SU-DHL-6 (cell line): ENCODE measurements around the gene CSNK1G2.

Experiments used
- EZH2phosphoT487 ChIP-seq: fragments of 200-600 bp; sonication (generic), shearing (Covaris generic); conservative IDR thresholded peaks from 2 replicates; pipeline ENCODE4 v1.6.1; 2018; ENCODE audit warnings: mild to moderate bottlenecking, antibody characterized with exemption, low read length, moderate library complexity, mixed read lengths
- TF ChIP-seq, protein P1 (sequence below): fragments of 200-600 bp; sonication (generic); IDR thresholded peaks from one replicate; pipeline ENCODE4 v1.5.1; 2017; ENCODE audit warnings: antibody characterized with exemption, mild to moderate bottlenecking, low read length, moderate library complexity; ENCODE audit not compliant: insufficient read depth, poor library complexity, severe bottlenecking

DNA sequence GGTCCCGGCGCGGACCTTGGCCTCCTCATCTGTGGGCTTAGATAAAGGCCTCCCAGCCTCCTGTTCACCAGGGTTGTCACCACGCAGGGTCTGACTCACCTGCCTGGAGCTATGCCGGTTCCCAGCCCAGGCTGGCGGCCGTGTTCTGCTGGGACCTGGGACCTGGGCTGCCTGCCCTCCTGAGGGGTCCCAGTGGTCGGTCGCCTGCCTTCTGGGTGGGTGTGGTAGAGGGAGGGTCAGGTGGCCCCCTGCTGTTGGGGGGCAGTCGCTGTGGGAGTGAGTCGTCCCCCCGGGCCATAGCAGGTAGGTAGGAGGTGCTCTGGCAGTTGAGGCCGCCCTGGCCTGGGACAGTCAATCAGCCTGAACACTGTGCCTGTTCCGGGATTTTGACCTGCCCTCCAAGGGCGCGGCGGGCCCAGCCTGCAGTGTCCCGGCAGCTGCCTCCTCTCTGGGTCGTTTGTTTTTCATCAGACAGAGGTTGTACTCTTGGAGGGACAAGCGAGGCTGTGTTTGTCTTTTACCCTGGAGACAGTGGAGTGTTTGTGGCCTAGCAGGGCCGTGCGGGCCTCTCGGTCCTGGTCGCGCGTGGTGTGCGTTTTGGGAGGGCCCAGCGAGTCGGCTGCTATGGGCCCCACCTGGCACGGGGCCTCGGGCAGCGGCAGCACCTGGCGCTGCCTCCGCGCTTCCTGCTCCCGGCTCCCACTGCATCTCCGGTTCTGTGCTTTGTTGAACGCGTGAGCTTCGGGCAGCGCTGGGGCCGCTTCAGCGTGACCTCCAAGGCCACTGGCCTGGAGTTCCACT, 33.2 kb upstream of the CSNK1G2 start:
- TF ChIP-seq, protein P1, sequence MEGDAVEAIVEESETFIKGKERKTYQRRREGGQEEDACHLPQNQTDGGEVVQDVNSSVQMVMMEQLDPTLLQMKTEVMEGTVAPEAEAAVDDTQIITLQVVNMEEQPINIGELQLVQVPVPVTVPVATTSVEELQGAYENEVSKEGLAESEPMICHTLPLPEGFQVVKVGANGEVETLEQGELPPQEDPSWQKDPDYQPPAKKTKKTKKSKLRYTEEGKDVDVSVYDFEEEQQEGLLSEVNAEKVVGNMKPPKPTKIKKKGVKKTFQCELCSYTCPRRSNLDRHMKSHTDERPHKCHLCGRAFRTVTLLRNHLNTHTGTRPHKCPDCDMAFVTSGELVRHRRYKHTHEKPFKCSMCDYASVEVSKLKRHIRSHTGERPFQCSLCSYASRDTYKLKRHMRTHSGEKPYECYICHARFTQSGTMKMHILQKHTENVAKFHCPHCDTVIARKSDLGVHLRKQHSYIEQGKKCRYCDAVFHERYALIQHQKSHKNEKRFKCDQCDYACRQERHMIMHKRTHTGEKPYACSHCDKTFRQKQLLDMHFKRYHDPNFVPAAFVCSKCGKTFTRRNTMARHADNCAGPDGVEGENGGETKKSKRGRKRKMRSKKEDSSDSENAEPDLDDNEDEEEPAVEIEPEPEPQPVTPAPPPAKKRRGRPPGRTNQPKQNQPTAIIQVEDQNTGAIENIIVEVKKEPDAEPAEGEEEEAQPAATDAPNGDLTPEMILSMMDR, result no peak
- TF ChIP-seq EZH2phosphoT487, result no peak
